RWPE1 (cell line): ENCODE measurements around the gene IFT88.

Experiments
- CTCF ChIA-PET: fragments of 350-600 bp; sonication (Branson Sonifier 250); formaldehyde crosslinking; extraction: SDS; loops from one replicate; lab custom pipeline; 2021; lab: Yijun Ruan, JAX
- POLR2A ChIA-PET: fragments of 400-600 bp; formaldehyde crosslinking; extraction: SDS; loops from one replicate; lab custom pipeline; 2020; ENCODE audit warnings: antibody characterized with exemption; ENCODE audit not compliant: low non-redundant PET; lab: Yijun Ruan, JAX
- DNase-seq: peaks from one replicate; pipeline ENCODE4 v3.0.0; 2012; ENCODE audit warnings: low spot score
- H3K27ac ChIP-seq: fragments of 450-650 bp; 2 replicates; pipeline ENCODE4 v1.5.1; 2017
- CTCF ChIP-seq: fragments of 450-650 bp; conservative IDR thresholded peaks from 2 replicates; pipeline ENCODE4 v1.5.1; 2017; ENCODE audit warnings: low read depth, mild to moderate bottlenecking

IFT88 gene

GRCh38 chr13:20652946-20653345 lies 86.0 kb downstream of the IFT88 start:
- POLR2A ChIA-PET, result no interaction called here
- TF ChIP-seq CTCF, result no peak
- no peak overlapping the region for H3K27ac ChIP-seq
- CTCF ChIA-PET, result no interaction called here
- DNase-seq, result no peak

- POLR2A ChIA-PET, result no interaction called here
- no peak overlapping the region for H3K27ac ChIP-seq
- TF ChIP-seq CTCF, result no peak
- CTCF ChIA-PET, result no interaction called here
- no peak for DNase-seq
Observed at GRCh38 chr13:20654156-20654555, 87.2 kb downstream of the IFT88 start.

GRCh38 chr13:20658451-20659040 lies 91.6 kb downstream of the IFT88 start:
- ChIA-PET CTCF (no interaction called here), POLR2A (no interaction called here)
- no peak for TF ChIP-seq CTCF
- no peak overlapping the region for H3K27ac ChIP-seq
- no peak for DNase-seq

GRCh38 chr13:20664351-20664750 lies 97.4 kb downstream of the IFT88 start:
- no peak for DNase-seq
- CTCF ChIA-PET, result no interaction called here
- no peak overlapping the region for H3K27ac ChIP-seq
- POLR2A ChIA-PET, result no interaction called here
- no peak for TF ChIP-seq CTCF

GRCh38 chr13:20666948-20667347 lies 100.0 kb downstream of the IFT88 start:
- no peak for TF ChIP-seq CTCF
- no peak for DNase-seq
- no peak overlapping the region for H3K27ac ChIP-seq
- CTCF ChIA-PET, result interaction anchor here (0.6 kb wide), 1 partner anchor 36 kb away, joined by 3 read pairs; no protein-coding TSS in a partner anchor
- POLR2A ChIA-PET, result no interaction called here

GRCh38 chr13:20667857-20668437 lies 101.0 kb downstream of the IFT88 start:
- CTCF ChIA-PET, result interaction anchor here (0.6 kb wide), 1 partner anchor 45 kb away, joined by 3 read pairs; no protein-coding TSS in a partner anchor
- POLR2A ChIA-PET, result no interaction called here
- H3K27ac ChIP-seq, result no peak overlapping the region
- no peak for TF ChIP-seq CTCF
- DNase-seq, result no peak
